CD4-positive, alpha-beta T cell (primary cell): ENCODE measurements around the gene NFKBIZ. TPM values are rescaled to one million over a fixed set of nuclear protein-coding genes. Genes with fewer than 3 reads are reported as not detected.
"Not testable (repeated sequence)": the region's sequence is repeated elsewhere in the genome, so short reads cannot be mapped to it uniquely, and the experiment has no call there.

Experiments used
- ATAC-seq: fragments of 200-7000 bp; cut with Tn5 transposase; one replicate; pipeline ENCODE4 v1.10.0; 2022; ENCODE audit warnings: mild to moderate bottlenecking; ENCODE audit not compliant: poor library complexity
- CTCF ChIA-PET: fragments of 350-600 bp; sonication (Branson Sonifier 250); formaldehyde crosslinking; loops from one replicate; lab custom pipeline; 2021; ENCODE audit warnings: antibody characterized with exemption, inconsistent platforms; lab: Charles Lee
- POLR2A ChIA-PET: fragments of 350-600 bp; sonication (Branson Sonifier 250); formaldehyde crosslinking; loops from one replicate; lab custom pipeline; 2021; ENCODE audit warnings: antibody characterized with exemption, inconsistent platforms; lab: Charles Lee
- DNase-seq, 14 experiments: peaks; one replicate each; pipeline ENCODE4 v3.0.0-alpha.2; 2013 to 2020; ENCODE audit warnings: mixed read lengths in 2 of 14
- H3K27ac ChIP-seq, 2 donors: one replicate each; pipeline versions ENCODE4 v1.5.1 to v1.7.0; 2013; ENCODE audit warnings: low read length in 2 of 2, low read depth in 1 of 2, mild to moderate bottlenecking in 1 of 2
- H3K27me3 ChIP-seq, 2 experiments: 1 replicate in 1 of 2; 2 replicates in 1 of 2; pipeline versions ENCODE4 v1.6.1 to v1.7.0; 2013; ENCODE audit warnings: low read length in 2 of 2, control low read depth in 1 of 2, mild to moderate bottlenecking in 1 of 2, moderate library complexity in 1 of 2; ENCODE audit not compliant: insufficient read depth in 2 of 2, control insufficient read depth in 1 of 2
- H3K36me3 ChIP-seq: one replicate; pipeline ENCODE4 v1.6.1; 2013; ENCODE audit warnings: low read length, control low read depth; ENCODE audit not compliant: insufficient read depth
- H3K4me1 ChIP-seq: one replicate; pipeline ENCODE4 v1.6.1; 2013; ENCODE audit warnings: low read length, control low read depth; ENCODE audit not compliant: insufficient read depth
- H3K4me3 ChIP-seq: one replicate; pipeline ENCODE4 v1.5.1; 2013; ENCODE audit warnings: mild to moderate bottlenecking, low read length, moderate library complexity
- H3K9me3 ChIP-seq, 2 experiments: 1 replicate in 1 of 2; 2 replicates in 1 of 2; pipeline versions ENCODE4 v1.6.1 to v1.7.0; 2013; ENCODE audit warnings: low read length in 2 of 2, mild to moderate bottlenecking in 2 of 2, control low read depth in 1 of 2, moderate library complexity in 1 of 2; ENCODE audit not compliant: control insufficient read depth in 1 of 2, insufficient read depth in 1 of 2
- H3K27ac Mint-ChIP-seq: one replicate; pipeline ENCODE4 v1.8.0; 2020; ENCODE audit warnings: mixed read lengths
- H3K27me3 Mint-ChIP-seq: one replicate; pipeline ENCODE4 v1.8.0; 2021; ENCODE audit warnings: mixed read lengths
- H3K36me3 Mint-ChIP-seq: one replicate; pipeline ENCODE4 v1.8.0; 2021; ENCODE audit warnings: low read depth, mixed read lengths
- H3K4me1 Mint-ChIP-seq: one replicate; pipeline ENCODE4 v1.8.0; 2021; ENCODE audit warnings: low read depth, mixed read lengths
- H3K4me3 Mint-ChIP-seq: one replicate; pipeline ENCODE4 v1.8.0; 2020; ENCODE audit warnings: mild to moderate bottlenecking, mixed read lengths
- H3K9me3 Mint-ChIP-seq: one replicate; pipeline ENCODE4 v1.8.0; 2020; ENCODE audit warnings: mixed read lengths
- CTCF ChIP-seq: fragments of 200-600 bp; IDR thresholded peaks from one replicate; pipeline ENCODE4 v1.8.0; 2022; ENCODE audit warnings: antibody characterized with exemption, mild to moderate bottlenecking
- intact Hi-C, 2 experiments: fragments of 100-400 bp; cut with DNase I in 1 of 2; cut with micrococcal nuclease in 1 of 2; formaldehyde crosslinking; loops; one replicate each; pipeline versions ENCODE4 v1.15.1 to v1.9.0; 2023 to 2025; cut with DNase I, micrococcal nuclease
- total RNA-seq, 174 experiments: library from RNA in 2 of 174; stranded (reverse) in 2 of 174; gene quantifications; one replicate each; pipeline ENCODE4 v1.2.3 and lab custom pipeline; 2021 to 2026

The NFKBIZ gene
- total RNA-seq, 2 experiments from 2014 or later, result 438 to 451 TPM

GRCh38 chr3:101903451-101903871 lies 54.1 kb downstream of the NFKBIZ start:
- CTCF ChIA-PET, result no interaction called here
- no peaks in the 10 kb centered on the region for H3K36me3 Mint-ChIP-seq

GRCh38 chr3:101905573-101905972 lies 56.3 kb downstream of the NFKBIZ start:
- DNase-seq, H3K27me3 Mint-ChIP-seq, H3K4me1 Mint-ChIP-seq, H3K27ac Mint-ChIP-seq, H3K4me3 ChIP-seq, H3K4me3 Mint-ChIP-seq, H3K36me3 ChIP-seq, ATAC-seq, H3K9me3 ChIP-seq, intact Hi-C loops, H3K27ac ChIP-seq, H3K9me3 Mint-ChIP-seq, H3K4me1 ChIP-seq, CTCF ChIA-PET, POLR2A ChIA-PET, H3K27me3 ChIP-seq, H3K36me3 Mint-ChIP-seq: not testable (repeated sequence)

More at GRCh38 chr3:101903451-101903871, 54.1 kb downstream of the NFKBIZ start:
- no peaks in the 10 kb centered on the region for H3K27me3 ChIP-seq
- Mint-ChIP-seq H3K27me3 (no peaks in the 10 kb centered on the region), H3K27ac (no peak overlapping the region), H3K9me3 (peaks cover 5% of the 10 kb centered on the region), H3K4me1 (peaks cover 5% of the 10 kb centered on the region), H3K4me3 (no peak overlapping the region)
- DNase-seq, result no peak
- no peak overlapping the region for H3K27ac ChIP-seq
- no peak for ATAC-seq
- POLR2A ChIA-PET, result no interaction called here
- intact Hi-C loops, result no loop called here
- H3K9me3 ChIP-seq, result no peaks in the 10 kb centered on the region
- H3K36me3 ChIP-seq, result no peaks in the 10 kb centered on the region
- H3K4me1 ChIP-seq, result no peaks in the 10 kb centered on the region
- no peak for TF ChIP-seq CTCF
- no peak overlapping the region for H3K4me3 ChIP-seq

Other genes starting within 250 kb of the NFKBIZ start
- gene ZBTB11, start 172.4 kb upstream of the NFKBIZ start, total RNA-seq, result 10 to 100 TPM; 73.5 to 76.6 TPM
- 1,000 to 10,000 TPM; 1,722 to 1,769 TPM for gene RPL24, start 162.8 kb upstream of the NFKBIZ start, total RNA-seq
- 1 to 10 TPM; 6.3 to 6.6 TPM for gene CEP97, start 124.9 kb upstream of the NFKBIZ start, total RNA-seq
- gene NXPE3, start 70.3 kb upstream of the NFKBIZ start, total RNA-seq, result 10 to 100 TPM; 37.4 to 37.5 TPM